ENCODE results near the gene CCDC78. TPM values are rescaled to one million over a fixed set of nuclear protein-coding genes. Genes with fewer than 3 reads are reported as not detected.

CCDC78 gene
- total and polyA plus RNA-seq, 2 experiments from 2014 or later = 10.5 to 12.6 TPM

- H2AFZ ChIP-seq = no peak overlapping the region
- H3K27me3 ChIP-seq (ENCODE audit: insufficient read depth) = no peaks in the 10 kb centered on the region
- no peaks in the 10 kb centered on the region for H3K9me2 ChIP-seq (ENCODE audit: insufficient read depth)
- peaks cover 11% of the 10 kb centered on the region; the same call in 1 of the 2 replicates for H3K36me3 ChIP-seq (ENCODE audit: insufficient read depth)
- H3K79me2 ChIP-seq (replicated peaks; ENCODE audit: insufficient read depth) = peaks cover 16% of the 10 kb centered on the region
- peaks cover 3% of the 10 kb centered on the region for H4K20me1 ChIP-seq (replicated peaks; ENCODE audit: insufficient read depth)
- peaks cover 17% of the 10 kb centered on the region; the same call in 1 of the 2 replicates for H3F3A ChIP-seq (replicated peaks; ENCODE audit: low read depth)
- H3K4me2 ChIP-seq = no peak overlapping the region
- no peak overlapping the region for H3K27ac ChIP-seq (ENCODE audit: low read depth)
- no peak for DNase-seq (ENCODE audit: low spot score)
- no peak for TF ChIP-seq EZH2 (IDR thresholded peaks at IDR 0.05; ENCODE audit: low read depth, unreplicated experiment)
- TF ChIP-seq ZNF331 (CRISPR knock-in tag; IDR thresholded peaks at IDR 0.05; ENCODE audit: low read depth) = no peak
- no peak for TF ChIP-seq CTCF (conservative IDR thresholded peaks at IDR 0.05; ENCODE audit: low read depth in 2 of 2)
- TF ChIP-seq ETS1 (IDR thresholded peaks at IDR 0.05) = no peak
- TF ChIP-seq CREB1 (CRISPR knock-in tag; IDR thresholded peaks at IDR 0.05; ENCODE audit: low read depth) = no peak
- TF ChIP-seq STAT1 (IDR thresholded peaks at IDR 0.05; ENCODE audit: unreplicated experiment) = no peak
- TF ChIP-seq JUNB (IDR thresholded peaks at IDR 0.05; ENCODE audit: unreplicated experiment) = no peak
- TF ChIP-seq ZNF462 (CRISPR knock-in tag; IDR thresholded peaks at IDR 0.05) = no peak
- TF ChIP-seq ZNF114 (CRISPR knock-in tag; IDR thresholded peaks at IDR 0.05) = no peak
- TF ChIP-seq POLR2AphosphoS5 (IDR thresholded peaks at IDR 0.05; ENCODE audit: low read depth) = no peak
- TF ChIP-seq REST (IDR thresholded peaks at IDR 0.05; ENCODE audit: unreplicated experiment) = no peak
- no peak for TF ChIP-seq NANOG (IDR thresholded peaks at IDR 0.05; ENCODE audit: borderline replicate concordance)
- H3K4me1 Mint-ChIP-seq = peaks cover 12% of the 10 kb centered on the region; the same call in 2 of the 3 replicates
- no peak overlapping the region for H3K4me3 Mint-ChIP-seq
- ATAC-seq = no peak
- peaks cover 6% of the 10 kb centered on the region for H3K27me3 Mint-ChIP-seq (ENCODE audit: insufficient read depth, low read depth, poor library complexity)
- H3K27ac Mint-ChIP-seq = no peak overlapping the region
- peaks cover 11% of the 10 kb centered on the region; the same call in 1 of the 2 replicates for H3K4me1 ChIP-seq (ENCODE audit: insufficient read depth)
- no peaks in the 10 kb centered on the region for H3K9me3 Mint-ChIP-seq
- H3K36me3 Mint-ChIP-seq (ENCODE audit: low read depth) = peaks cover 21% of the 10 kb centered on the region
- H3K4me3 ChIP-seq = no peak overlapping the region
These were observed 53.4 kb downstream of the CCDC78 start for GRCh38 chr16:672851-673250.

Data from GM23338 (cell line).